Measurements from ENCODE around the gene MRPL49. TPM values are rescaled to one million over a fixed set of nuclear protein-coding genes. Genes with fewer than 3 reads are reported as not detected.

MRPL49 gene
- polyA plus RNA-seq, 2 donors: 18.9 to 44.3 TPM

GRCh38 chr11:65085446-65085845, 36.7 kb upstream of the MRPL49 start:
- H3K4me3 ChIP-seq (ENCODE audit: low read depth in 1 of 2, low read length in 2 of 2): no peak overlapping the region
- no peaks in the 10 kb centered on the region for H3K27me3 ChIP-seq (ENCODE audit: control insufficient read depth in 1 of 2, insufficient read depth in 2 of 2, low read length in 2 of 2)
- 78 to 91% methylated on average over 4 of the region's 4 CpGs for WGBS, 2 donors
- peaks cover 0 to 3% of the 10 kb centered on the region in 2 donors for H3K4me1 ChIP-seq (ENCODE audit: control insufficient read depth in 2 of 2, insufficient read depth in 2 of 2, low read length in 1 of 2)
- H3K27ac ChIP-seq (ENCODE audit: low read depth in 2 of 2, low read length in 1 of 2): no peak overlapping the region
- peaks cover 19 to 29% of the 10 kb centered on the region in 2 donors for H3K36me3 ChIP-seq (ENCODE audit: control insufficient read depth in 2 of 2, insufficient read depth in 2 of 2, low read length in 1 of 2)
- H3K9me3 ChIP-seq (ENCODE audit: control insufficient read depth in 2 of 2, insufficient read depth in 1 of 2, low read depth in 1 of 2, low read length in 1 of 2): no peaks in the 10 kb centered on the region

- H3K4me1 ChIP-seq (ENCODE audit: control insufficient read depth in 2 of 2, insufficient read depth in 2 of 2, low read length in 1 of 2): peaks cover 0 to 3% of the 10 kb centered on the region in 2 donors
- 90 to 95% methylated on average over 9 of the region's 9 CpGs for WGBS, 2 donors
- no peak overlapping the region for H3K4me3 ChIP-seq (ENCODE audit: low read depth in 1 of 2, low read length in 2 of 2)
- no peaks in the 10 kb centered on the region for H3K9me3 ChIP-seq (ENCODE audit: control insufficient read depth in 2 of 2, insufficient read depth in 1 of 2, low read depth in 1 of 2, low read length in 1 of 2)
- no peak overlapping the region for H3K27ac ChIP-seq (ENCODE audit: low read depth in 2 of 2, low read length in 1 of 2)
- peaks cover 19 to 29% of the 10 kb centered on the region in 2 donors for H3K36me3 ChIP-seq (ENCODE audit: control insufficient read depth in 2 of 2, insufficient read depth in 2 of 2, low read length in 1 of 2)
- no peaks in the 10 kb centered on the region for H3K27me3 ChIP-seq (ENCODE audit: control insufficient read depth in 1 of 2, insufficient read depth in 2 of 2, low read length in 2 of 2)
Measured at GRCh38 chr11:65086809-65087208, 35.3 kb upstream of the MRPL49 start.

GRCh38 chr11:65087216-65087615, 34.9 kb upstream of the MRPL49 start:
- Histone ChIP-seq H3K9me3 (ENCODE audit: control insufficient read depth in 2 of 2, insufficient read depth in 1 of 2, low read depth in 1 of 2, low read length in 1 of 2) (no peaks in the 10 kb centered on the region), H3K4me1 (ENCODE audit: control insufficient read depth in 2 of 2, insufficient read depth in 2 of 2, low read length in 1 of 2) (peaks cover 0 to 3% of the 10 kb centered on the region in 2 donors), H3K27me3 (ENCODE audit: control insufficient read depth in 1 of 2, insufficient read depth in 2 of 2, low read length in 2 of 2) (no peaks in the 10 kb centered on the region), H3K36me3 (ENCODE audit: control insufficient read depth in 2 of 2, insufficient read depth in 2 of 2, low read length in 1 of 2) (peaks cover 19 to 29% of the 10 kb centered on the region in 2 donors), H3K27ac (ENCODE audit: low read depth in 2 of 2, low read length in 1 of 2) (no peak overlapping the region), H3K4me3 (ENCODE audit: low read depth in 1 of 2, low read length in 2 of 2) (no peak overlapping the region)
- 84 to 90% methylated on average over 11 of the region's 11 CpGs for WGBS, 2 donors

GRCh38 chr11:65087827-65088226, 34.3 kb upstream of the MRPL49 start:
- Histone ChIP-seq H3K9me3 (ENCODE audit: control insufficient read depth in 2 of 2, insufficient read depth in 1 of 2, low read depth in 1 of 2, low read length in 1 of 2) (no peaks in the 10 kb centered on the region), H3K27ac (ENCODE audit: low read depth in 2 of 2, low read length in 1 of 2) (no peak overlapping the region), H3K4me1 (ENCODE audit: control insufficient read depth in 2 of 2, insufficient read depth in 2 of 2, low read length in 1 of 2) (peaks cover 0 to 3% of the 10 kb centered on the region in 2 donors), H3K27me3 (ENCODE audit: control insufficient read depth in 1 of 2, insufficient read depth in 2 of 2, low read length in 2 of 2) (no peaks in the 10 kb centered on the region), H3K4me3 (ENCODE audit: low read depth in 1 of 2, low read length in 2 of 2) (no peak overlapping the region), H3K36me3 (ENCODE audit: control insufficient read depth in 2 of 2, insufficient read depth in 2 of 2, low read length in 1 of 2) (peaks cover 19 to 29% of the 10 kb centered on the region in 2 donors)
- WGBS, 2 donors: 95 to 97% methylated on average over 14 to 15 of the region's 15 CpGs

- peaks cover 19 to 29% of the 10 kb centered on the region in 2 donors for H3K36me3 ChIP-seq (ENCODE audit: control insufficient read depth in 2 of 2, insufficient read depth in 2 of 2, low read length in 1 of 2)
- 94% methylated on average over 4 of the region's 4 CpGs for WGBS, 2 donors
Measured at GRCh38 chr11:65089621-65090020, 32.5 kb upstream of the MRPL49 start.

GRCh38 chr11:65090628-65091027, 31.5 kb upstream of the MRPL49 start:
- 97% methylated on average over 4 of the region's 4 CpGs for WGBS, 2 donors
- no peaks in the 10 kb centered on the region for H3K27me3 ChIP-seq (ENCODE audit: control insufficient read depth in 1 of 2, insufficient read depth in 2 of 2, low read length in 2 of 2)
- H3K4me3 ChIP-seq (ENCODE audit: low read depth in 1 of 2, low read length in 2 of 2): no peak overlapping the region
- no peaks in the 10 kb centered on the region for H3K9me3 ChIP-seq (ENCODE audit: control insufficient read depth in 2 of 2, insufficient read depth in 1 of 2, low read depth in 1 of 2, low read length in 1 of 2)
- H3K27ac ChIP-seq (ENCODE audit: low read depth in 2 of 2, low read length in 1 of 2): no peak overlapping the region
- peaks cover 0 to 2% of the 10 kb centered on the region in 2 donors for H3K4me1 ChIP-seq (ENCODE audit: control insufficient read depth in 2 of 2, insufficient read depth in 2 of 2, low read length in 1 of 2)
- H3K36me3 ChIP-seq (ENCODE audit: control insufficient read depth in 2 of 2, insufficient read depth in 2 of 2, low read length in 1 of 2): peaks cover 19 to 29% of the 10 kb centered on the region in 2 donors

More at GRCh38 chr11:65089621-65090020, 32.5 kb upstream of the MRPL49 start:
- Histone ChIP-seq H3K4me1 (ENCODE audit: control insufficient read depth in 2 of 2, insufficient read depth in 2 of 2, low read length in 1 of 2) (peaks cover 0 to 3% of the 10 kb centered on the region in 2 donors), H3K27me3 (ENCODE audit: control insufficient read depth in 1 of 2, insufficient read depth in 2 of 2, low read length in 2 of 2) (no peaks in the 10 kb centered on the region), H3K9me3 (ENCODE audit: control insufficient read depth in 2 of 2, insufficient read depth in 1 of 2, low read depth in 1 of 2, low read length in 1 of 2) (no peaks in the 10 kb centered on the region), H3K4me3 (ENCODE audit: low read depth in 1 of 2, low read length in 2 of 2) (no peak overlapping the region), H3K27ac (ENCODE audit: low read depth in 2 of 2, low read length in 1 of 2) (no peak overlapping the region)

- Histone ChIP-seq H3K4me3 (ENCODE audit: low read depth in 1 of 2, low read length in 2 of 2) (no peak overlapping the region), H3K27me3 (ENCODE audit: control insufficient read depth in 1 of 2, insufficient read depth in 2 of 2, low read length in 2 of 2) (no peaks in the 10 kb centered on the region), H3K27ac (ENCODE audit: low read depth in 2 of 2, low read length in 1 of 2) (peak overlapping the region; percentile 94 to 96), H3K36me3 (ENCODE audit: control insufficient read depth in 2 of 2, insufficient read depth in 2 of 2, low read length in 1 of 2) (peaks cover 0 to 4% of the 10 kb centered on the region in 2 donors), H3K4me1 (ENCODE audit: control insufficient read depth in 2 of 2, insufficient read depth in 2 of 2, low read length in 1 of 2) (peaks cover 0 to 11% of the 10 kb centered on the region in 2 donors), H3K9me3 (ENCODE audit: control insufficient read depth in 2 of 2, insufficient read depth in 1 of 2, low read depth in 1 of 2, low read length in 1 of 2) (no peaks in the 10 kb centered on the region)
- 69 to 79% methylated on average over 22 of the region's 22 CpGs for WGBS, 2 donors
Measured at GRCh38 chr11:65095427-65095826, 26.7 kb upstream of the MRPL49 start.

- Histone ChIP-seq H3K4me1 (ENCODE audit: control insufficient read depth in 2 of 2, insufficient read depth in 2 of 2, low read length in 1 of 2) (peaks cover 0 to 11% of the 10 kb centered on the region in 2 donors), H3K4me3 (ENCODE audit: low read depth in 1 of 2, low read length in 2 of 2) (peak within 1 kb of the TSS; percentile 70 to 93), H3K27me3 (ENCODE audit: control insufficient read depth in 1 of 2, insufficient read depth in 2 of 2, low read length in 2 of 2) (no peaks in the 10 kb centered on the region), H3K36me3 (ENCODE audit: control insufficient read depth in 2 of 2, insufficient read depth in 2 of 2, low read length in 1 of 2) (peaks cover 0 to 4% of the 10 kb centered on the region in 2 donors), H3K9me3 (ENCODE audit: control insufficient read depth in 2 of 2, insufficient read depth in 1 of 2, low read depth in 1 of 2, low read length in 1 of 2) (no peaks in the 10 kb centered on the region), H3K27ac (ENCODE audit: low read depth in 2 of 2, low read length in 1 of 2) (peak within 1 kb of the TSS; percentile 94 to 96)
- WGBS, 2 donors: 0 to 1% methylated on average over 52 of the region's 52 CpGs
Measured at GRCh38 chr11:65095974-65096806, 25.9 kb upstream of the MRPL49 start, which contains the start of gene VPS51. VPS51 (plus strand) TSS chr11:65096214; CDS start chr11:65096251, 37 bp downstream.

GRCh38 chr11:65096926-65097325, 25.2 kb upstream of the MRPL49 start:
- H3K9me3 ChIP-seq (ENCODE audit: control insufficient read depth in 2 of 2, insufficient read depth in 1 of 2, low read depth in 1 of 2, low read length in 1 of 2): no peaks in the 10 kb centered on the region
- no peaks in the 10 kb centered on the region for H3K27me3 ChIP-seq (ENCODE audit: control insufficient read depth in 1 of 2, insufficient read depth in 2 of 2, low read length in 2 of 2)
- peak overlapping the region; percentile 70 to 93 for H3K4me3 ChIP-seq (ENCODE audit: low read depth in 1 of 2, low read length in 2 of 2)
- peaks cover 0 to 11% of the 10 kb centered on the region in 2 donors for H3K4me1 ChIP-seq (ENCODE audit: control insufficient read depth in 2 of 2, insufficient read depth in 2 of 2, low read length in 1 of 2)
- H3K36me3 ChIP-seq (ENCODE audit: control insufficient read depth in 2 of 2, insufficient read depth in 2 of 2, low read length in 1 of 2): peaks cover 0 to 4% of the 10 kb centered on the region in 2 donors
- WGBS, 2 donors: 30 to 34% methylated on average over 8 of the region's 8 CpGs
- peak overlapping the region; percentile 94 to 96 for H3K27ac ChIP-seq (ENCODE audit: low read depth in 2 of 2, low read length in 1 of 2)

Data from esophagus (tissue), 2 donors.